Measurements from ENCODE around the gene IL4R. TPM values are rescaled to one million over a fixed set of nuclear protein-coding genes. Genes with fewer than 3 reads are reported as not detected.

Gene IL4R
- total RNA-seq, 1 experiment from 2014 or later = 29.6 TPM

DNA sequence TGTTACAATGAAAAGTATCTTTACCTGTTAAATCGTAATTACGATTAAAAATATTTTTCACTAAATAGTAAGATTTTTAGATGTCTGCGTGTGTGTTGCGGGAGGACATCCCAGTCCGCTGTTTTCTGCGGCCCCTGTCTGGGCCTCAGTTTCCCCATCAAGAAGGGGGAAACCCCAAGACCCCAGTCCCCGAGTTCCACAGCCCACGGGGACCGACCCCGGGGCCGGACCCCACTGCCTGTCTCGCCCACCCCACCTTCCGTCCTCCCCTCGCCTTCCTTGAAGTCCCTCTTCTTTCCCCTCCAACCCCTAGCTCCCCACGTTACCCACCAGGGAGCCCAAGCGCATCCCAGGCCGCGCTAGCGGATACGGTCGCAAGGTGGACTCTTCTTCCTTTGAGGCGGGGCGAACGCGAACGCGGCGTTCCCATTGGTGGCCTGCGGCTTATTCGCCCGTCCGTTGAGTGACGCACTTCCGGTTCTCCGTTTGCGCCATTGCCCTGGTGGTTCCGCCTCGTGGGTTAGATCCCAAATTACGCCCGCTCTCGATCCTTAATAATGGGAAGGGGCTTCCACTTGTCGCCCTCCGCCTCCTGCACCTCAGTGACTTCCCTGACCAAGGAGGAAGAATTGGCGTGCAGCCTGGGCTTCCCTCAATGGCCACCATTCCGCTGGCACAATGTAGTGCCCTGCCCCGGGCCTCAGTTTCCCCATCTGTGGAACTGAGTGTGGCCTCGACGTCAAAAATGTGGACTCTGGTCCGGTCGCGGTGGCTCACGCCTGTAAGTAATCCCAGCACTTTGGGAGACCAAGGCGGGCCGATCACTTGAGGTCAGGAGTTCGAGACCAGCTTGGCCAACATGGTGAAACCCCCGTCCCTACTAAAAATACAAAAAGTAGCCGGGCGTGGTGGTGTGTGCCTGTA is 45.1 kb upstream of the IL4R start, which contains the start of gene NSMCE1 (continued):
- TF ChIP-seq ELF1 (IDR thresholded peaks at IDR 0.05; ENCODE audit: borderline replicate concordance, low read depth) (peak; percentile 28; the same call in 1 of the 2 replicates), FOSL1 (IDR thresholded peaks at IDR 0.05; ENCODE audit: low read depth) (no peak), RAD21 (IDR thresholded peaks at IDR 0.05; ENCODE audit: low read depth) (no peak), ZFX (IDR thresholded peaks at IDR 0.05) (peak; percentile 70), CBX3 (IDR thresholded peaks at IDR 0.05; ENCODE audit: low read depth) (no peak)
- TF ChIP-seq, protein P1, sequence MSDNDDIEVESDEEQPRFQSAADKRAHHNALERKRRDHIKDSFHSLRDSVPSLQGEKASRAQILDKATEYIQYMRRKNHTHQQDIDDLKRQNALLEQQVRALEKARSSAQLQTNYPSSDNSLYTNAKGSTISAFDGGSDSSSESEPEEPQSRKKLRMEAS (IDR thresholded peaks at IDR 0.05) = peak; percentile 92

DNA sequence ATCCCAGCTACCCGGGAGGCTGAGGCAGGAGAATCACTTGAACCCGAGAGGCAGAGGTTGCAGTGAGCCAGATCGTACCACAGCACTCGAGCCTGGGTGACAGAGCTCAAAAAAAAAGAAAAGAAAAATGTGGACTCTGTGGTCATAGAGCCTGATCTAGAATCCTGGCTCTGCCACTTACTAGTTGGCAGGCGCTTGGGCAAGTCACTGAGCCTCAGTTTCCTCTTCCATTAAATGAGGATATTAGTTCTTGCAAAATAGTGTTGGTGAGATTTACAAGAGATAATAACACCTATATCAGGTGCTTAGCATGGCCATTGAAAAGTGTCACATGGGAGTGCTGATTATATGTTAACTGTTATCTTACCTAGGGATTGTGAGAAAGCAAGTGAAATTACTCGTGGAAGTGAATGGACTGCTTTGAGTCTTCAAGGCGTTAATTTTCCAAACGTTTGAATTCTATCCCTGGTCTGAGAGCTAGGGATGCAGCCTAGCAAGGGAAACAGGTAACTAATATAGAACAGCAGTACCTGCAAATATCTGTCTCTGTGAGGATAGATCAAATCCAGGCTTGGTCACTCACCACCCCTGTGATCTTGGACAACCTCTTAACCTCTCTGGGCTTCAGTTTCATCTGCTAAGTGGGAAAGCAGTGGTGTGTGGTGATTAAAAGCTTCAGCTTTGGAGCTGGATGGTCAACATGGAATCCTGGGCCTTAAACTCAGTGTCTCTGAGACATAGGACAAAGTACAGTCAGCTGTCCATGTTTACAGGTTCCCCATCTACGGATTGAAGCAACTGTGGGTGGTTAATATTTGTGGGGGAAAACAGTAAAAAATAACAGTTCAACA is 44.2 kb upstream of the IL4R start:
- no TSS peak for BruUV-seq (replicated peaks)
- peak overlapping the region; percentile 87 for H3K4me2 ChIP-seq (ENCODE audit: low read length)
- ChIA-PET CTCF (interaction anchor here (0.9 to 1.5 kb wide), 3 partner anchors 34 to 98 kb away, joined by 3 read pairs; no protein-coding TSS in a partner anchor), POLR2A (interaction anchor here (1.5 kb wide), 1 partner anchor 46 kb away, joined by 4 read pairs; no protein-coding TSS in a partner anchor), RAD21 (ENCODE audit: low non-redundant PET in 1 of 2, low total read pairs in 2 of 2, uncharacterized antibody in 2 of 2, unreplicated experiment in 2 of 2) (no interaction called here)
- no peak for ATAC-seq
- DNase-seq (ENCODE audit: low read depth, low spot score) = no peak
- no peaks in the 10 kb centered on the region for H3K27me3 ChIP-seq (ENCODE audit: insufficient read depth, low read length)
- no peaks in the 10 kb centered on the region for H3K9me2 ChIP-seq (ENCODE audit: insufficient read depth)
- peaks cover 18% of the 10 kb centered on the region; the same call in 1 of the 2 replicates for H3K79me2 ChIP-seq (ENCODE audit: insufficient read depth, low read length)
- no peaks in the 10 kb centered on the region for H3K36me3 ChIP-seq (ENCODE audit: control insufficient read depth in 1 of 2, insufficient read depth in 2 of 2, low read length in 2 of 2)
- intact Hi-C loops (cut with micrococcal nuclease) = loop anchor here (5.0 kb wide), 1 partner anchor 48 kb away; no protein-coding TSS in a partner anchor
- H3K9me3 ChIP-seq (ENCODE audit: control insufficient read depth in 1 of 2, insufficient read depth in 1 of 2, low read depth in 1 of 2, low read length in 2 of 2) = no peaks in the 10 kb centered on the region
- H4K20me1 ChIP-seq (ENCODE audit: insufficient read depth) = no peaks in the 10 kb centered on the region
- peak overlapping the region; percentile 79 to 92 for H3K4me3 ChIP-seq (replicated peaks in 1 of 2; ENCODE audit: low read depth in 1 of 2, low read length in 2 of 2)
- H3K4me1 ChIP-seq (ENCODE audit: control insufficient read depth in 1 of 2, insufficient read depth in 2 of 2, low read length in 2 of 2) = peaks cover 23 to 77% of the 10 kb centered on the region in 2 experiments
- H2AFZ ChIP-seq (ENCODE audit: low read depth, low read length, poor library complexity, severe bottlenecking) = no peak overlapping the region
- peak overlapping the region; percentile 69 for H3K27ac ChIP-seq (ENCODE audit: low read depth, low read length)
- TF ChIP-seq REST (IDR thresholded peaks at IDR 0.05; ENCODE audit: low read depth) (no peak), EGR1 (IDR thresholded peaks at IDR 0.05; ENCODE audit: low read depth) (peak; percentile 4; the same call in 1 of the 2 replicates)
- peak overlapping the region; percentile 85 for H3K9ac ChIP-seq (ENCODE audit: low read length)
